A549 treated with GW870086 at 1 μM for 4 hours (cell line): ENCODE measurements around the gene SDHC. TPM values are rescaled to one million over a fixed set of nuclear protein-coding genes. Genes with fewer than 3 reads are reported as not detected.

Source experiments
- total RNA-seq: library from RNA; stranded (reverse); fragments of 200-300 nt; extraction: Qiagen RNA extraction; gene quantifications from 5 replicates; pipeline ENCODE4 v1.2.3, GENCODE V29; 2022; ENCODE audit warnings: low read depth

The SDHC gene, protein sequence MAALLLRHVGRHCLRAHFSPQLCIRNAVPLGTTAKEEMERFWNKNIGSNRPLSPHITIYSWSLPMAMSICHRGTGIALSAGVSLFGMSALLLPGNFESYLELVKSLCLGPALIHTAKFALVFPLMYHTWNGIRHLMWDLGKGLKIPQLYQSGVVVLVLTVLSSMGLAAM
- total RNA-seq = 237 to 255 TPM (median 248 TPM) in 5 replicates

DNA sequence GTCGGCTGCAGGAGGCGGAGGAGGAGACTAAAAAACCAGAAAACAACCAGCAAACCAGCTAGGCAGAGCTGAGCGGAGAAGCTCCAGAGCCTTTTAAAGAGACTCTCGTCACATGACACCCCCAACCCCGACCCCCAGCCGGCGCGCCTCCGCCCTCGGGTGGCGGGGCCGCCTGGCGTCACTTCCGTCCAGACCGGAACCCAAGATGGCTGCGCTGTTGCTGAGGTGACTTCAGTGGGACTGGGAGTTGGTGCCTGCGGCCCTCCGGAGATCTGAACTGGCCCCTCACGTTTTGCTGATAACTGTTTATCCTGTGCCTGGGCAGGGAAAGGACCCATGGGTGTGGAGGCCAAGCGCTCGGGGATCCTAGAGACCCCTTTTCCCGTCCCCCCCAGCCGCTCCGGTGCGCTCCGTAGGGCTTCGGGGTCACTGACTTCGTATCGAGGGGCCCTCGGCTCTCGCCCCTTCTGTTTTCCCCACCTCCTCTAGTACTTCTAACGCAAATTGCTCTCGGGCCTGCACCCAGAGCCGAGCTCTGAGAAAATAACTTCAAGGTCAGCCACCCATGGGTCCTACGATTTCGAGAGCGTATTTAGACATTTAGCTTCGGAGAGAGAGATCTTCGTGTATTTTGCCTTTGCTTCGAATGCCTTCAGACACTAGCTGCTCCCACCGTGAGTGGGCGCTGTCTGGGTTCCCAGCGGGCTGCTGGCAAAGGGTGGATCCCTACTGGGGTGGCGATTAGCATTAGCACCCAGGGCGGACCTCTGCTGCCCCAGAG is at the start of gene SDHC:
Gene SDHC (plus strand): TSS at position 181 of the 781 bp plus-strand sequence. CDS start 25 bp downstream, at position 206.

DNA sequence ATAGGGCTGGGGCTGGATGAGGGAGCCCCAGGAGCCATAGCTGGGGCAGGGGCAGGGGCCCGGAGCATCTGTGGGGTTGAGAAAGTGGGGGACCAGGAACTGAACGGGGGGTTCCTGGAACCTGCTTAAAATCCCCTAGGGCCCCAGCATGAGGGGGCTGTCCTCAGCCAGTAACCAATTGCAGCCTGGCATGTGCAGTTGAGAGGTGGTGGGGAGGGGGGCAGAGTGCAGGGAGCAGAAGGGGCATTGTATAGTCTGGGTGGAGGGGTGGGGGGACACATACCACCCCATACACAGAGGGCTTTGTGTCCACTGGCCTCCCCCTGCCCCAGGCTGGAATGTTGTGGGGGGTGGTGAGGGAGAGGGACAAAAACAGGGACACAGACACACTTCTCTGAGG is 4.3 kb upstream of the SDHC start, which contains the start of gene MPZ:
Gene MPZ (minus strand): TSS at position 101 of the 400 bp plus-strand sequence. CDS start 63 bp downstream, at position 38.

DNA sequence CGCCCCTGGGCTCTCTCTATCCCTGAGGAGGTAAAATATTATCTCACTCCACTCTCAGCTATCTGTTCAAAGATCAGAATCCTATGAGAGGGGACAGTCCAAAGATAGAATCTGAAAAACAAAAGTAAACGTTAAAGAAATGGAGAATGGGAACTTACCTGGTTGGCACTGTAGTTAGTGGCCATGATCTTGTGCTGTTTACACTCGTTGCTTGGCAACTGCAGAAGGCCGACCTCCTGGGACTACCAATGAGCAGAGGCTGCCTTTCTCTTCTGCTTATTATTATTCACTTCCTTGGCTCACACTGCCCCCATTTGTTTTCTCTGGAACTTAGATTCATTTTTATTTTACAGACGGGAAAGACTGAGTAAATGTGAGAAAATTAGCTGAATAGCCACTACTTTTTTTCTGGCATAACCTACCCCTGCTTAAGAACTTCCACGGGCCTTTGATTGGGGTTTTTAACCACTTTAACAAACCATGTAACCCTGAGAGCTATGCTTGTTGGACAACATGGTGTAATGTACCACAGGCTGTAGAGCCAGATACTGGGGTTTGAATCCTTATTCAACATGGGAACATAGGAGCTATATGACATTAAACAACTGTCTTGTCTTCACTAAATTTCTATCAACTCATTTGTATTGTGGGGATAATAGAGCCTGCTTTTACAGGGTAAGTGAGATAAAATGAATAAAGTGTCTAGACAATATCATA is 53.7 kb downstream of the SDHC start, which contains the start of gene CFAP126:
Gene CFAP126 (minus strand): TSS at position 193 of the 717 bp plus-strand sequence. CDS start 8 bp downstream, at position 185.

Other genes with a start within 250 kb of the SDHC start
- 0.07 to 0.14 TPM (median 0.10 TPM) in 4 of 5 replicates, not detected in the other for gene ARHGAP30, start 244.5 kb upstream of the SDHC start, total RNA-seq
- 2.0 to 3.1 TPM (median 2.1 TPM) in 5 replicates for gene NECTIN4, start 224.8 kb upstream of the SDHC start, total RNA-seq
- gene KLHDC9, start 216.0 kb upstream of the SDHC start, total RNA-seq = 1.4 to 2.0 TPM (median 1.6 TPM) in 5 replicates
- 103 to 127 TPM (median 108 TPM) in 5 replicates for gene PFDN2, start 196.3 kb upstream of the SDHC start, total RNA-seq
- 28.4 to 32.9 TPM (median 30.2 TPM) in 5 replicates for gene NIT1, start 196.3 kb upstream of the SDHC start, total RNA-seq
- gene DEDD, start 181.7 kb upstream of the SDHC start, total RNA-seq = 26.5 to 32.2 TPM (median 30.1 TPM) in 5 replicates
- gene UFC1, start 160.4 kb upstream of the SDHC start, total RNA-seq = 83.0 to 144 TPM (median 90.5 TPM) in 5 replicates
- gene USP21, start 154.9 kb upstream of the SDHC start, total RNA-seq = 16.0 to 23.4 TPM (median 21.1 TPM) in 5 replicates
- 13.8 to 17.2 TPM (median 14.6 TPM) in 5 replicates for gene PPOX, start 148.0 kb upstream of the SDHC start, total RNA-seq
- gene B4GALT3, start 136.9 kb upstream of the SDHC start, total RNA-seq = 22.6 to 27.7 TPM (median 26.3 TPM) in 5 replicates
- gene ADAMTS4, start 115.3 kb upstream of the SDHC start, total RNA-seq = 0.03 TPM in 1 of 5 replicates, not detected in the others
- gene NDUFS2, start 112.0 kb upstream of the SDHC start, total RNA-seq = 75.9 to 106 TPM (median 84.1 TPM) in 5 replicates
- gene FCER1G, start 99.1 kb upstream of the SDHC start, total RNA-seq = 0.46 to 0.74 TPM in 2 of 5 replicates, not detected in the others
- gene APOA2, start 90.8 kb upstream of the SDHC start, total RNA-seq = 3.2 TPM in 1 of 5 replicates, not detected in the others
- 9.3 to 12.6 TPM (median 11.7 TPM) in 5 replicates for gene TOMM40L, start 88.3 kb upstream of the SDHC start, total RNA-seq
- gene NR1I3, start 76.2 kb upstream of the SDHC start, total RNA-seq = 0.26 TPM in 1 of 5 replicates, not detected in the others
- gene PCP4L1, start 55.6 kb upstream of the SDHC start, total RNA-seq = 0.10 to 0.11 TPM in 2 of 5 replicates, not detected in the others
- gene MPZ, start 4.4 kb upstream of the SDHC start, total RNA-seq = 0.18 to 0.31 TPM (median 0.27 TPM) in 5 replicates
- 0.21 to 0.61 TPM in 2 of 5 replicates, not detected in the others for gene CFAP126, start 53.5 kb downstream of the SDHC start, total RNA-seq
- not detected in 5 replicates for gene FCGR2A, start 191.1 kb downstream of the SDHC start, total RNA-seq
- gene HSPA6, start 210.2 kb downstream of the SDHC start, total RNA-seq = 1.5 to 7.5 TPM (median 2.0 TPM) in 5 replicates
- not detected in 5 replicates for gene FCGR3A, start 235.4 kb downstream of the SDHC start, total RNA-seq